Progenitor cell of endocrine pancreas (in vitro differentiated cells): ENCODE measurements around the gene SIAE. TPM values are rescaled to one million over a fixed set of nuclear protein-coding genes. Genes with fewer than 3 reads are reported as not detected.
"Not testable (repeated sequence)": the region's sequence is repeated elsewhere in the genome, so short reads cannot be mapped to it uniquely, and the experiment has no call there.

ENCODE experiments used
- DNase-seq: peaks from one replicate; pipeline ENCODE4 v3.0.0; 2021; ENCODE audit warnings: low spot score; ENCODE audit not compliant: unreplicated experiment
- H3K27ac Mint-ChIP-seq: 2 replicates; pipeline ENCODE4 v1.8.0; 2021; ENCODE audit warnings: mild to moderate bottlenecking, moderate library complexity, mixed read lengths
- H3K27me3 Mint-ChIP-seq: 2 replicates; pipeline ENCODE4 v1.8.0; 2021; ENCODE audit warnings: mixed read lengths
- H3K36me3 Mint-ChIP-seq: 2 replicates; pipeline ENCODE4 v1.8.0; 2022; ENCODE audit warnings: mixed read lengths; ENCODE audit not compliant: insufficient read depth
- H3K4me1 Mint-ChIP-seq: 2 replicates; pipeline ENCODE4 v1.8.0; 2021; ENCODE audit warnings: low read depth, mixed read lengths
- H3K4me3 Mint-ChIP-seq: 2 replicates; pipeline ENCODE4 v1.8.0; 2021; ENCODE audit warnings: low read depth, mild to moderate bottlenecking, moderate library complexity, mixed read lengths
- H3K9me3 Mint-ChIP-seq: 2 replicates; pipeline ENCODE4 v1.8.0; 2021; ENCODE audit warnings: low read depth, mixed read lengths
- total RNA-seq: library from RNA; stranded (reverse); gene quantifications from 2 replicates; pipeline ENCODE4 v1.2.1, GENCODE V29; 2021
- TF ChIP-seq, protein P1 (sequence below): fragments of 200-600 bp; sonication (generic); IDR thresholded peaks from one replicate; pipeline ENCODE4 v1.5.0; 2021; ENCODE audit warnings: antibody characterized with exemption, mild to moderate bottlenecking; ENCODE audit not compliant: unreplicated experiment

The SIAE gene
- total RNA-seq, 1 donor from 2014 or later = 8.7 TPM

- TF ChIP-seq, protein P1, sequence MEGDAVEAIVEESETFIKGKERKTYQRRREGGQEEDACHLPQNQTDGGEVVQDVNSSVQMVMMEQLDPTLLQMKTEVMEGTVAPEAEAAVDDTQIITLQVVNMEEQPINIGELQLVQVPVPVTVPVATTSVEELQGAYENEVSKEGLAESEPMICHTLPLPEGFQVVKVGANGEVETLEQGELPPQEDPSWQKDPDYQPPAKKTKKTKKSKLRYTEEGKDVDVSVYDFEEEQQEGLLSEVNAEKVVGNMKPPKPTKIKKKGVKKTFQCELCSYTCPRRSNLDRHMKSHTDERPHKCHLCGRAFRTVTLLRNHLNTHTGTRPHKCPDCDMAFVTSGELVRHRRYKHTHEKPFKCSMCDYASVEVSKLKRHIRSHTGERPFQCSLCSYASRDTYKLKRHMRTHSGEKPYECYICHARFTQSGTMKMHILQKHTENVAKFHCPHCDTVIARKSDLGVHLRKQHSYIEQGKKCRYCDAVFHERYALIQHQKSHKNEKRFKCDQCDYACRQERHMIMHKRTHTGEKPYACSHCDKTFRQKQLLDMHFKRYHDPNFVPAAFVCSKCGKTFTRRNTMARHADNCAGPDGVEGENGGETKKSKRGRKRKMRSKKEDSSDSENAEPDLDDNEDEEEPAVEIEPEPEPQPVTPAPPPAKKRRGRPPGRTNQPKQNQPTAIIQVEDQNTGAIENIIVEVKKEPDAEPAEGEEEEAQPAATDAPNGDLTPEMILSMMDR = no peak
- no peak overlapping the region for H3K27ac Mint-ChIP-seq
Measured at GRCh38 chr11:124610295-124610694, 63.2 kb downstream of the SIAE start.

GRCh38 chr11:124608147-124608546 lies 65.4 kb downstream of the SIAE start:
- H3K27me3 Mint-ChIP-seq = no peaks in the 10 kb centered on the region

More at GRCh38 chr11:124610295-124610694, 63.2 kb downstream of the SIAE start:
- H3K36me3 Mint-ChIP-seq = no peaks in the 10 kb centered on the region
- peaks cover 4% of the 10 kb centered on the region for H3K27me3 Mint-ChIP-seq
- no peak overlapping the region for H3K4me3 Mint-ChIP-seq
- no peaks in the 10 kb centered on the region for H3K9me3 Mint-ChIP-seq
- H3K4me1 Mint-ChIP-seq = no peaks in the 10 kb centered on the region
- DNase-seq = no peak

DNA sequence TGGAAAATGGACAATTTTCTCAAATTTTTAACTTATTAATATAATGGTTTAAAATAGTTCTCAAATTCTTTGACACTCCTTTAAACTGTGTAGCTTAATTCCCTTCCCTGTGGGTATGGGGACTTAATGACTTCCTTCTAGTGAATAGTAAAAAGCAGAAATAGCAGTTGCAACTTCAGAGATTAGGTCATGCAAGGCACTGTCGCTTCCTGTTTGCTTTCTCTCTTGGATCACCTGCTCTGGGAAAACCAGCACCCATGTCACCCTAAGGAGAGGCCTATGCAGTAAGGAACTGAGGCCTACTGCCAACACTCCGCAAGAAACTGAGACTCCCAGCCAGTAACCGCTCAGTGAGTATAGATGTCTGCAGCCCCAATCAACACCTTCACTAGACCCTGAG lies 67.8 kb downstream of the SIAE start:
- TF ChIP-seq, protein P1 = no peak
- Mint-ChIP-seq H3K4me3 (no peak overlapping the region), H3K9me3 (no peaks in the 10 kb centered on the region), H3K27me3 (peaks cover 1% of the 10 kb centered on the region), H3K36me3 (no peaks in the 10 kb centered on the region), H3K4me1 (no peaks in the 10 kb centered on the region), H3K27ac (no peak overlapping the region)
- no peak for DNase-seq

More at GRCh38 chr11:124608147-124608546, 65.4 kb downstream of the SIAE start:
- Mint-ChIP-seq H3K36me3 (no peaks in the 10 kb centered on the region), H3K4me3 (no peak overlapping the region), H3K9me3 (no peaks in the 10 kb centered on the region), H3K4me1 (no peaks in the 10 kb centered on the region), H3K27ac (no peak overlapping the region)
- no peak for DNase-seq
- TF ChIP-seq, protein P1 = no peak

GRCh38 chr11:124602723-124603122 lies 70.8 kb downstream of the SIAE start:
- not testable (repeated sequence) for H3K9me3 Mint-ChIP-seq, DNase-seq, H3K4me1 Mint-ChIP-seq, H3K4me3 Mint-ChIP-seq, H3K27ac Mint-ChIP-seq, H3K27me3 Mint-ChIP-seq, H3K36me3 Mint-ChIP-seq

DNA sequence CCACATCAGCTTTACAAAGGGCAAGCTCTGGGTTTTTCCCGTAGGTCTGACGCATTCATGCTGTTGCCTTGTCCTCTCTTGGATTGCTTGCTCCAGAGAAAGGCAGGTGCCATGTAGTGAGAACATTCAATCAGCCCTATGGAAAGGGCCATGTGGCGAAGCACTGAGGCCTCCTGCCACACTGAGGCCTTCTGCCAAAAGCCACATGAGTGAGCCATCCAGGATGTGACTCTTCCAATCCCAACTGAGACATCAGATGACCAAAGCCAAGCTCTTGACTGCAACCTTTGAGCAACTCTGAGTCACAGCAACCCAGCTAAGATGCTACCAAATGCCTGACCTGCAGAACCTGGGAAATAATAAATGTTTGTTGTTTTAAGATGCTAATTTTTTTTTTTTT lies 71.3 kb downstream of the SIAE start:
- DNase-seq = no peak
- Mint-ChIP-seq H3K4me3 (no peak overlapping the region), H3K9me3 (no peaks in the 10 kb centered on the region), H3K4me1 (no peaks in the 10 kb centered on the region), H3K27ac (no peak overlapping the region), H3K36me3 (no peaks in the 10 kb centered on the region), H3K27me3 (peaks cover 7% of the 10 kb centered on the region)
- TF ChIP-seq, protein P1 = no peak

DNA sequence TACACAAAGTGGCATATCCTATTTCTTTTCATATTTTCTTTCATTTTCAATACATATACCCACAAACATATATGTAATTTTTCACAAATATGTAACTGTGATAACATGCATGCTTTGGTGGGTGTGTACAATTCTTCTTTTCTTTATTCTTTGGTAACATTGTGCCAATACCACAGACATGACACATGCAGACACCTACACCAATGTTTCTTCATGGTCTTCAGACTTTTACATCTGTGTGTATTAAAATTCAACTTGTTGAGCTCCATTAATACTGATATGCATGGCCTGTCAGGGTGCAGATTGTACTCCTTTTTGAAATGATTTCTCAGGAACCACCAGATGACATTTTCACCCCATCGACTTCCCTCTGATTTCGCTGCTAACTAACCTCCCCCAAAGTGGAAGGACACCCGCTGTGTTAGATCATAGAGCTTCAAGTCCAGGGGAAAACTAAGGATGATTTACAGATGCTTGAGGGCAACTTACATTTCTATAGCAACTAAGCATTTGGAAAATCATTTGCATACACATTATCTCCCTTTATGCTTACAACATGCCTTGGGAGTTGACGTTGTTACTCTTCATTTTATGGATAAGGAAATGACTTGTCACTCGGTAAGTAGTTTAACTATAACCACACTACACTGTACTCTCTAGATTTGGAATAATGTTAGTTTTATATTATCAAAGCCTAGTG lies 72.8 kb downstream of the SIAE start:
- Mint-ChIP-seq H3K4me3 (no peak overlapping the region), H3K4me1 (no peaks in the 10 kb centered on the region), H3K27ac (no peak overlapping the region), H3K9me3 (no peaks in the 10 kb centered on the region), H3K36me3 (no peaks in the 10 kb centered on the region), H3K27me3 (peaks cover 10% of the 10 kb centered on the region)
- TF ChIP-seq, protein P1 = no peak
- DNase-seq = no peak
